ENCODE results near the gene RIMS4.

GRCh38 chr20:44771172-44771535 is 39.2 kb downstream of the RIMS4 start:
- TF ChIP-seq CTCF (conservative IDR thresholded peaks at IDR 0.05; ENCODE audit: low read length) = no peak
- TF ChIP-seq EZH2phosphoT487 (IDR thresholded peaks at IDR 0.05; ENCODE audit: borderline replicate concordance) = no peak
